ENCODE data around the gene TEX9. TPM values are rescaled to one million over a fixed set of nuclear protein-coding genes. Genes with fewer than 3 reads are reported as not detected.
A peak's percentile ranks its signal among the peaks of the same experiment; 100 is the strongest.
"Not testable (repeated sequence)": the region's sequence is repeated elsewhere in the genome, so short reads cannot be mapped to it uniquely, and the experiment has no call there.

TEX9 gene
- total RNA-seq (ENCODE audit: low replicate concordance): 8.3 and 12.5 TPM in 2 replicates

GRCh38 chr15:56365075-56365711, at the start of gene TEX9:
TSS of gene TEX9 (plus strand) at chr15:56365426. CDS start at chr15:56365451, 25 bp downstream.
- peak within 1 kb of the TSS; percentile 87 for H3K4me3 ChIP-seq (ENCODE audit: low read depth, low read length)
- peak; percentile 83 for DNase-seq (ENCODE audit: low read depth)
- no peak for TF ChIP-seq CTCF (IDR thresholded peaks at IDR 0.05; ENCODE audit: insufficient read depth, low read length)

GRCh38 chr15:56316561-56316960, 48.7 kb upstream of the TEX9 start:
- not testable (repeated sequence) for DNase-seq (ENCODE audit: low read depth); H3K4me3 ChIP-seq (ENCODE audit: low read depth, low read length)

GRCh38 chr15:56320316-56320715, 44.9 kb upstream of the TEX9 start:
- DNase-seq (ENCODE audit: low read depth): no peak
- no peak overlapping the region for H3K4me3 ChIP-seq (ENCODE audit: low read depth, low read length)
- TF ChIP-seq CTCF (IDR thresholded peaks at IDR 0.05; ENCODE audit: insufficient read depth, low read length): no peak

- TF ChIP-seq CTCF (IDR thresholded peaks at IDR 0.05; ENCODE audit: insufficient read depth, low read length): no peak
- no peak for DNase-seq (ENCODE audit: low read depth)
Observed at GRCh38 chr15:56320861-56321260, 44.4 kb upstream of the TEX9 start.

GRCh38 chr15:56322444-56322843, 42.8 kb upstream of the TEX9 start:
- no peak overlapping the region for H3K4me3 ChIP-seq (ENCODE audit: low read depth, low read length)
- DNase-seq (ENCODE audit: low read depth): no peak
- TF ChIP-seq CTCF (IDR thresholded peaks at IDR 0.05; ENCODE audit: insufficient read depth, low read length): no peak

More at GRCh38 chr15:56320861-56321260, 44.4 kb upstream of the TEX9 start:
- no peak overlapping the region for H3K4me3 ChIP-seq (ENCODE audit: low read depth, low read length)

- DNase-seq (ENCODE audit: low read depth): no peak
- no peak for TF ChIP-seq CTCF (IDR thresholded peaks at IDR 0.05; ENCODE audit: insufficient read depth, low read length)
- no peak overlapping the region for H3K4me3 ChIP-seq (ENCODE audit: low read depth, low read length)
Observed at GRCh38 chr15:56323435-56323834, 41.8 kb upstream of the TEX9 start.

GRCh38 chr15:56325186-56325585, 40.0 kb upstream of the TEX9 start:
- peak; percentile 71 for DNase-seq (ENCODE audit: low read depth)
- no peak for TF ChIP-seq CTCF (IDR thresholded peaks at IDR 0.05; ENCODE audit: insufficient read depth, low read length)
- H3K4me3 ChIP-seq (ENCODE audit: low read depth, low read length): no peak overlapping the region
